ENCODE results near the gene ASXL2.

The ASXL2 gene

GRCh38 chr2:25817006-25817405 lies 61.3 kb downstream of the ASXL2 start:
- H3K4me1 Mint-ChIP-seq, result peaks cover 5 to 28% of the 10 kb centered on the region in 2 donors
- DNase-seq (no peak), ATAC-seq (replicated peaks) (no peak)
- peaks cover 12 to 19% of the 10 kb centered on the region in 2 donors for H3K36me3 Mint-ChIP-seq
- H3K4me3 Mint-ChIP-seq, result no peak overlapping the region
- H3K27ac Mint-ChIP-seq, result no peak overlapping the region
- no peaks in the 10 kb centered on the region for H3K27me3 Mint-ChIP-seq
- no peaks in the 10 kb centered on the region for H3K9me3 Mint-ChIP-seq

DNA sequence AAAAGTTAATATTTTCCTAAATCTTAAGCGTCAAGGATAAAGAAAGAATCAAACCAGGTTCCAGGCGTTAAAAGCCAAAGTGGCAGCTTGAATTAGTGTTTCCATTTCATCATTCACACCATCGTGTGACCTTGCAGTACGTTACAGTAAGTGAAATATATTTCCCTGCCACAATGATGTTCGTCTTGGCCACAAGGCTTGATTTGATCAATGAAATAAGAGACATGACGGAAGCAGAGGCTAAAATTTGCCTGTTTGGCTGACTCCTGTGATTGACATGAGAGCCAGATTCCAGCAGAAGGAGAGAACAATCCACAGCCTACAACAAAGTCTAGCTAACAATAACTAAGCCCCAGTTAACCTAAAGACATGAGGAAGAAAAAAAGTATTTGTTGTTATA lies 62.0 kb downstream of the ASXL2 start:
- Mint-ChIP-seq H3K4me1 (peaks cover 3 to 20% of the 10 kb centered on the region in 2 donors), H3K4me3 (no peak overlapping the region), H3K36me3 (peaks cover 7 to 14% of the 10 kb centered on the region in 2 donors), H3K27ac (no peak overlapping the region), H3K9me3 (no peaks in the 10 kb centered on the region), H3K27me3 (no peaks in the 10 kb centered on the region)
- ATAC-seq (replicated peaks) (no peak), DNase-seq (no peak)

DNA sequence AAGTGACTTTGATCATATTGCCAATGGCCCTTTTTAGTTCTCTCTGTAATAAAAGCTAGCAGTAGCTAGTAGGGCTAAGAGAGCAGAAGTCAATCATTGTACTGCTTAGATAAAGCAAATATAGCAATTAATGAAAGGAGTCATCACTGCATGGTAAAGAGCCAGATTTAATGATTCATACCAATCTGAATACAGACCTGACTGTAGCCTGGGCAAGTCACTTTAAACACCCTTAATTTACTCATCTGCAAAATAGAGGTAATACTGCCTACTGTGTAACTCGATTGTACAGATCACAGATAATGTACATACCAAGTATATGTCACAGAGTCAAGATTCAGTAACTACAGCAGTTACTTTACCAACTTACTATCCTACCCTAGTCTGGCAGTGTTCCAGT lies 63.6 kb downstream of the ASXL2 start:
- DNase-seq, result no peak
- Mint-ChIP-seq H3K36me3 (peaks cover 15 to 20% of the 10 kb centered on the region in 2 donors), H3K9me3 (no peaks in the 10 kb centered on the region), H3K4me1 (peaks cover 5 to 29% of the 10 kb centered on the region in 2 donors), H3K4me3 (no peak overlapping the region), H3K27ac (no peak overlapping the region), H3K27me3 (no peaks in the 10 kb centered on the region)
- ATAC-seq (replicated peaks), result no peak

DNA sequence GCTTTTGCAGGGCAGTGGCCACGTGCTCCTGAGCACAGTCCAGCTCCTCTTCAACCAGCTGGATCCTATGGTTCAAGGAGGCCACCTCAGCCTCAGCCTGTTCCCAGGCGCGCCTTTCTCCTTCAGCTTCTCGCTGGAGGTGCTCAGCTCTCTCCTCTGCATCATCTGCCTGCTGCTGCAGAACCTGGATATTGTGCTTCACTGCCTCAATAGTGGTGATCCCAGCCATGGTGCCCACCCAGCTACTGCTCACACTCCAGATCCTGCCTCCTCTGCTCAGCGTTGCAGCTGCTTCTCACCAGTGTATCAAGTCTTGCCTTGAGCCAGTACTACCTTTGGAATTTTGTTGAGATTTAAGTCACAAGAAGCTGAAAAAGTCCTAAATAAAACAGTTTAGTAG lies 67.9 kb downstream of the ASXL2 start:
- no peak overlapping the region for H3K27ac Mint-ChIP-seq
- ATAC-seq (replicated peaks) (no peak), DNase-seq (no peak)
- no peaks in the 10 kb centered on the region for H3K27me3 Mint-ChIP-seq
- H3K4me1 Mint-ChIP-seq, result peaks cover 8 to 28% of the 10 kb centered on the region in 2 donors
- no peaks in the 10 kb centered on the region for H3K9me3 Mint-ChIP-seq
- H3K36me3 Mint-ChIP-seq, result peaks cover 21 to 24% of the 10 kb centered on the region in 2 donors
- H3K4me3 Mint-ChIP-seq, result no peak overlapping the region

DNA sequence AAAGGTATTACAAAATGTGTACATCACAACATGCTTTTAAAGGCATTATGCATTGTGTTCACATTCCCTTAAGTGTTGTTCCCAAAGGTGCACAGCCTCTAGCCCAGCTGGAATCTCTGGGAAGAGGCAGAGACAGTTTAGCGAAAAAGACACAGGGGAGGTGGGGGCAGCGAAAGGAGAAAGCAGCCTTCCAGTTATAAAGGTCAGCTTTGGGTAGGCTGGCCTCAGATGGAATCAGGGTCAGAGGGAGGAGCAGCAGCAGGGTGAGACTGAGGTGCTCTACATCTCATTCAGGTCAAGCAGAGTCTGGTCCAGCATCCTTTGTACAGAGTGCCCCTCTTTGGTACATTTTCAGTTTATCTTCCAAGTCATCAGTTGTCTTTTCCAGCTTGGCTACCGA lies 68.6 kb downstream of the ASXL2 start:
- no peak overlapping the region for H3K4me3 Mint-ChIP-seq
- peaks cover 21 to 24% of the 10 kb centered on the region in 2 donors for H3K36me3 Mint-ChIP-seq
- no peak overlapping the region for H3K27ac Mint-ChIP-seq
- ATAC-seq (replicated peaks) (no peak), DNase-seq (no peak)
- no peaks in the 10 kb centered on the region for H3K9me3 Mint-ChIP-seq
- H3K27me3 Mint-ChIP-seq, result no peaks in the 10 kb centered on the region
- peaks cover 8 to 26% of the 10 kb centered on the region in 2 donors for H3K4me1 Mint-ChIP-seq

DNA sequence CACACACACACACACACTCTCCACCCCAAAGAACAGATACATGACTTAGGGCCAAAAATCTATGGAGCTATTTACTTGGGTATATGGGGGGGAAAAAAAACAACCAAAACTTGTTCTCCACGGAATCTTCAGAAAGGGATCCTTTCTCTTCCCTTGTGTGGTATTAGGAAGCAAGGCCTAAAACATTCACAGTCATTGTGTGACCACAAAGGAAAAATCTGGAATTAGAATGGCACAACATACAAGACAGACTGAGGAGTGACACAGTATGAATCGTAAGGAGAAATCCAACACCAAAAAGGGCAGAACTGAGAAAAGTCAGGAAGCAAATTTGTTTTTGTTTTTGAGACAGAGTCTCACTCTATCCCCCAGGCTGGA lies 70.3 kb downstream of the ASXL2 start:
- DNase-seq, result no peak
- H3K27ac Mint-ChIP-seq, result no peak overlapping the region
- peaks cover 8 to 27% of the 10 kb centered on the region in 2 donors for H3K4me1 Mint-ChIP-seq

GRCh38 chr2:25806941-25807340 lies 71.3 kb downstream of the ASXL2 start:
- no peak for DNase-seq
- Mint-ChIP-seq H3K4me3 (no peak overlapping the region), H3K9me3 (no peaks in the 10 kb centered on the region), H3K27me3 (no peaks in the 10 kb centered on the region), H3K4me1 (peaks cover 8 to 28% of the 10 kb centered on the region in 2 donors), H3K27ac (no peak overlapping the region), H3K36me3 (peaks cover 34 to 42% of the 10 kb centered on the region in 2 donors)
- ATAC-seq (replicated peaks), result no peak

More for the DNA sequence above, 70.3 kb downstream of the ASXL2 start:
- H3K27me3 Mint-ChIP-seq, result no peaks in the 10 kb centered on the region
- no peak overlapping the region for H3K4me3 Mint-ChIP-seq
- no peaks in the 10 kb centered on the region for H3K9me3 Mint-ChIP-seq
- no peak for ATAC-seq (replicated peaks)
- peaks cover 30 to 40% of the 10 kb centered on the region in 2 donors for H3K36me3 Mint-ChIP-seq

DNA sequence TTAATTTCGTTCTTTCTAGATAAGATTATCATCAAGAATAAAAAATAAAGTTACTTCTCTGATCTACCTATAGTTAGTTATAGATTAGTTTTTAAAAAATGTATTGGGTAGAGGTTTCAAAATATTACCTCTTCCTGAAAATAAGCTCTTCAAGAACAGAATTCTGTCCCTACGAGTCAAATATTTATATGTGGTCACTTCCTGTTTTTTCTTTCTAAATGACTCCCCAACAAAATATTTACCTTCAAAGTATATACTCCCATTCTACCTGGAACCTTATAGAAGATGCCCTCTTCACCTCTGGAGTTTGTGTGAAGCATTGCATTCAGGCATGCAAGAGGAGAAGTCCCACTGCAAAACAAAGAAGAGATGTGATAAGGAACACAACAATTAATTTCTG lies 72.3 kb downstream of the ASXL2 start:
- peaks cover 38 to 48% of the 10 kb centered on the region in 2 donors for H3K36me3 Mint-ChIP-seq
- DNase-seq (no peak), ATAC-seq (replicated peaks) (no peak)
- H3K4me1 Mint-ChIP-seq, result peaks cover 8 to 32% of the 10 kb centered on the region in 2 donors
- no peaks in the 10 kb centered on the region for H3K27me3 Mint-ChIP-seq
- no peak overlapping the region for H3K27ac Mint-ChIP-seq
- no peaks in the 10 kb centered on the region for H3K9me3 Mint-ChIP-seq
- H3K4me3 Mint-ChIP-seq, result no peak overlapping the region

GRCh38 chr2:25804338-25804737 lies 73.9 kb downstream of the ASXL2 start:
- H3K27me3 Mint-ChIP-seq, result no peaks in the 10 kb centered on the region
- no peak for DNase-seq
- no peak overlapping the region for H3K27ac Mint-ChIP-seq
- ATAC-seq (replicated peaks), result no peak
- H3K36me3 Mint-ChIP-seq, result peaks cover 30 to 41% of the 10 kb centered on the region in 2 donors
- H3K4me1 Mint-ChIP-seq, result peaks cover 6 to 21% of the 10 kb centered on the region in 2 donors
- no peaks in the 10 kb centered on the region for H3K9me3 Mint-ChIP-seq
- no peak overlapping the region for H3K4me3 Mint-ChIP-seq

- Mint-ChIP-seq H3K4me3 (no peak overlapping the region), H3K36me3 (peaks cover 35 to 60% of the 10 kb centered on the region in 2 donors), H3K27me3 (no peaks in the 10 kb centered on the region), H3K9me3 (no peaks in the 10 kb centered on the region), H3K4me1 (peaks cover 22 to 33% of the 10 kb centered on the region in 2 donors), H3K27ac (no peak overlapping the region)
- ATAC-seq (replicated peaks) (no peak), DNase-seq (no peak)
These were observed 79.0 kb downstream of the ASXL2 start for GRCh38 chr2:25799301-25799700.

DNA sequence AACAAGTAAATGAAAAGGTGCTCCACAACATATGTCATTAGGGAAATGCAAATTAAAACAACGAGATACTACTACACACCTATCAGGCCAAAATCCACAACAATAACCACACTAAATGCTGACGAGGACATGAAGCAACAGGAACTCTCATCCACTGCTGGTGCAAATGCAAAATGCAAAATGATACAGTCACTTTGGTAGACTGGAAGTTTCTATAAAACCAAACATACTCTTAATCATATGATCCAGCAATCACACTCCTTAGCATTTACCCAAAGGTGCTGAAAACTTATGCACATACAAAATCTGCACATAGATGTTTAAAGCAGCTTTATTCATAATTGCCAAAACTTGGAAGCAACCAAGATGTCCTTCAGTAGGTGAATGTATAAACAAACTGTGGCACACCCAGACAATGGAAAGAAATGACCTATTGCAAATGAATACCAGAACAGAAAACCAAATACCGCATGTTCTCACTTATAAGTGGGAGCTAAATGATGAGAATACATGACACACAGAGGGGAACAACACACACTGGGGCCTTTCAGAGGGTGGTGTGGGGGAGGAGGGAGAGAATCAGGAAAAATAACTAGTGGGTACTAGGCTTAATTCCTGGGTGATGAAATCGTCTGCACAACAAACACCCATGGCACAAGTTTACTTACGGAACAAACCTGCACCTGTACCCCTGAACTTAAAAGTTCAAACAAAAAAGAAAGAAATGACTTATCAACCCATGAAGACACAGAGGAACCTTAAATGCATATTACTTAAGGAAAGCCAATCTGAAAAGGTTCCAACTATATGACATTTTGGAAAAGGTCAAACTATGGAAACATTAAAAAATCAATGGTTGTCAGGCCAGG lies 80.4 kb downstream of the ASXL2 start:
- ATAC-seq (replicated peaks) (no peak), DNase-seq (no peak)
- Mint-ChIP-seq H3K9me3 (no peaks in the 10 kb centered on the region), H3K27ac (peak overlapping the region; percentile 33), H3K27me3 (no peaks in the 10 kb centered on the region), H3K36me3 (peaks cover 29 to 49% of the 10 kb centered on the region in 2 donors), H3K4me1 (peaks cover 23 to 40% of the 10 kb centered on the region in 2 donors), H3K4me3 (no peak overlapping the region)

GRCh38 chr2:25794544-25795276 lies 83.6 kb downstream of the ASXL2 start:
- H3K27ac Mint-ChIP-seq, result peak overlapping the region; percentile 14
- no peaks in the 10 kb centered on the region for H3K27me3 Mint-ChIP-seq
- peak; percentile 43 to 56 for ATAC-seq (replicated peaks)
- no peaks in the 10 kb centered on the region for H3K9me3 Mint-ChIP-seq
- DNase-seq, result no peak
- peaks cover 23 to 35% of the 10 kb centered on the region in 2 donors for H3K4me1 Mint-ChIP-seq
- H3K4me3 Mint-ChIP-seq, result peak overlapping the region in 1 of 2 donors; percentile 54
- peaks cover 31 to 57% of the 10 kb centered on the region in 2 donors for H3K36me3 Mint-ChIP-seq

DNA sequence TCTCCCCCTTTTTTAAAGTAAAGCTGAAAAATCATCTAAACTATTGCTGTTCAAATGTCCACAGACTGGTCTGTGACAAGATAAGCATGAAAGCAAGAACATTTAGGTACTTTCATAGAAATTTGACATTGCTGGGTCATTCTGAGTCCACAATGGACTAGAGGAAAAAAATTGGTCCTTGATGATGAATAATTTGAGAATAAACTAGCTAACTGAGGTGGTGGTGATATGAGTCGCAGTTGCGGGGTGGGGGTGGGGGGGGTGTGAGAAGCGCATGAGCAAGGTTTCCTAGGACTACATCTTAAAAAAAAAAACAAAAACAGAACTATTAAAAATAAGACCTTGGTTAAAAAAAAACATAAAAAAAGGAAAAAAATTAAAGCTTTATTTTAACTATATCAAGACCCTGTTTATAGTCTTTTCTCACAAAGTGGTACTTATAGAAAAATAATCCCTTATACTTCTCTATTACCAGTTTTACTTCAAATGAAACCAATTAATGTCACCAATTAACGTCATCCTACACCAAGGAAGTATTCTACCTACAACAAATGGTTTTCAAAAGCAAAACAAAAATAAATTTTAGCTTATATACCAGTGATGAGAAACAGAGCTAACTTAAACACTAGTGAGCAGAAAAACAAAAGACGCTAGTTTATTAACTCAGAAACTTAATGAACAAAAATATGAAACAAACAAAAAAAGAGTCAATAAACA lies 88.1 kb downstream of the ASXL2 start:
- Mint-ChIP-seq H3K9me3 (no peaks in the 10 kb centered on the region), H3K4me1 (peaks cover 7 to 17% of the 10 kb centered on the region in 2 donors), H3K36me3 (peaks cover 14 to 43% of the 10 kb centered on the region in 2 donors), H3K4me3 (no peak overlapping the region), H3K27ac (no peak overlapping the region), H3K27me3 (no peaks in the 10 kb centered on the region)
- DNase-seq (no peak), ATAC-seq (replicated peaks) (no peak)

DNA sequence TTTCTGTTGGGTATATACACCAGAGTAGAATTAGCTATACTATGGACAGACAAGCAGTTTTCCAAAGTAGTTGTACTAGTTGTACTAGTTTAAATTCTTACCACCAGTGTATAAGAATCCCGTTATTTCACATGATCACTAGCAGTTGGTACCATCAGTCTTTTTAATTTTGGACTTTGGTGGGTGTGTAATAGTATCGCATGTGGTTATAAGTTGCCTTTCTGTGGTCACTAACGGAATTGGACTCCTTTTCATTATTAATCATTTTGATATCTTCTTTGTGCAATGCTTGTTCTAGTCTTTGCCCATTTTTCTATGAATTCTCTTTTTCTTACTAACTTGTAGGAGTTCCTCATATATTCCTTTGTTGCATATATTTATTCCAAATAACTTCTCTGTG lies 89.8 kb downstream of the ASXL2 start:
- Mint-ChIP-seq H3K36me3 (peaks cover 15 to 43% of the 10 kb centered on the region in 2 donors), H3K4me3 (no peak overlapping the region), H3K27me3 (no peaks in the 10 kb centered on the region), H3K27ac (no peak overlapping the region), H3K4me1 (peaks cover 0 to under 1% of the 10 kb centered on the region in 2 donors), H3K9me3 (no peaks in the 10 kb centered on the region)
- DNase-seq (no peak), ATAC-seq (replicated peaks) (no peak)

Measured in stimulated activated naive B cell treated with anti-CD40 and anti-IgM and Interleukin-4, amounts not matched to agents 10 μg/mL and 1 μg/mL and 100 μg/mL, for 72 hours (primary cell).